Esophagus squamous epithelium (tissue), 4 donors: ENCODE measurements around the gene FBXW11.

ENCODE experiments used
- CTCF ChIP-seq, 6 experiments: fragments of 450-650 bp in 4 of 6; fragments of 200-600 bp in 2 of 6; sonication (generic) in 2 of 6; IDR thresholded peaks; one replicate each; pipeline ENCODE4 v1.5.1; 2016 to 2019; ENCODE audit warnings: antibody characterized with exemption in 6 of 6, mild to moderate bottlenecking in 4 of 6, moderate library complexity in 4 of 6
- POLR2A ChIP-seq, 4 donors: fragments of 450-650 bp; IDR thresholded peaks; one replicate each; pipeline ENCODE4 v1.6.1; 2017; ENCODE audit warnings: antibody characterized with exemption in 4 of 4, mild to moderate bottlenecking in 4 of 4, moderate library complexity in 3 of 4

DNA sequence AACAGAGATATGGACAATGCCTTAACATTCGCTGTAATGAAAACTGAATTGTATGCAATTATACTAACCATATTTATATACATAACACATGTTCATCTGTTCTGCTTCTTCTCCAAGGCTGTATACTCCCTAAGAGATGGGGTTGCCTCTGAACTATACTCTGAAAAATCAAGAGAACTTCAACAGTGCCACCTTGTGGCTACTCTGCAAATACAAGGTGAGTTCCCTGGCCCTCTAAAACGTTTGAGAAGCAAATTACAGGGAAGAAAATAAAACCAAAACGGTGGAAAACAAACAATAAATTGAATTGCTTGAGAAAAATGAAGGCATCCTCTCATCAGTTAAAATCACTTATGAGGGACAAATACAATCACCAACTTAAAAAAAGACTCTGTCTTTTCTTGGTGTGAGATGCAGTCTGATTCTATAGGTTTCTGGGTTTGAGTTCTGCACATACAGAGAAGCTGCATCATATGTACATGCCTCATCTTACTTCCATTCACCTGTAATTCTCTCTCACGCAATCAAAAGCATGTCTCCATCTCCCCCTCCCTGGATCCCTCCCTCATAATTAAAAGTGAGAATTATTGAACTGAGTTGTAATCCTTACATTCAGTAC is 98.6 kb downstream of the FBXW11 start:
- TF ChIP-seq CTCF (IDR thresholded peaks at IDR 0.05) (peak in 5 of 6 experiments; percentile 63 to 81 (median 75)), POLR2A (IDR thresholded peaks at IDR 0.05) (no peak)
